Gastrocnemius medialis (tissue), 4 donors: Measurements from ENCODE around the gene DNAH3. TPM values are rescaled to one million over a fixed set of nuclear protein-coding genes. Genes with fewer than 3 reads are reported as not detected.
A peak's percentile ranks its signal among the peaks of the same experiment; 100 is the strongest.

Source experiments
- ATAC-seq, 2 donors: fragments of 150-250 bp; one replicate each; pipeline ENCODE4 v1.9.1; 2016
- DNase-seq, 2 donors: peaks; one replicate each; pipeline ENCODE4 v3.0.0-alpha.2; 2019
- H3K27ac ChIP-seq, 4 donors: fragments of 200-600 bp; sonication (generic); 1 replicate in 1 of 4; 2 replicates in 3 of 4; pipeline ENCODE4 v1.5.1; 2016 to 2018; ENCODE audit warnings: mild to moderate bottlenecking in 2 of 4, moderate library complexity in 1 of 4
- H3K27me3 ChIP-seq, 3 donors: fragments of 200-600 bp; sonication (generic) in 2 of 3; 1 replicate in 1 of 3; 2 replicates in 2 of 3; pipeline versions ENCODE4 v1.5.1 to v1.6.0; 2016 to 2019; ENCODE audit warnings: mild to moderate bottlenecking in 1 of 3, moderate library complexity in 1 of 3
- H3K36me3 ChIP-seq, 2 donors: fragments of 200-600 bp; sonication (generic) in 1 of 2; one replicate each; pipeline ENCODE4 v1.5.1; 2017 to 2018
- H3K4me1 ChIP-seq, 2 donors: fragments of 200-600 bp; sonication (generic) in 1 of 2; one replicate each; pipeline ENCODE4 v1.5.1; 2016 to 2017; ENCODE audit warnings: mild to moderate bottlenecking in 2 of 2
- H3K4me3 ChIP-seq, 4 donors: fragments of 200-600 bp; sonication (generic) in 3 of 4; 1 replicate in 1 of 4; 2 replicates in 3 of 4; pipeline ENCODE4 v1.5.1; 2016 to 2019; ENCODE audit warnings: mild to moderate bottlenecking in 2 of 4
- H3K9me3 ChIP-seq, 3 donors: fragments of 200-600 bp; sonication (generic) in 2 of 3; 1 replicate in 1 of 3; 2 replicates in 2 of 3; pipeline ENCODE4 v1.5.1; 2016 to 2019
- POLR2A ChIP-seq, 2 donors: fragments of 450-650 bp; IDR thresholded peaks; one replicate each; pipeline ENCODE4 v1.6.1; 2017; ENCODE audit warnings: antibody characterized with exemption in 2 of 2, mild to moderate bottlenecking in 2 of 2, moderate library complexity in 2 of 2
- in situ Hi-C, 4 donors: fragments of 200-750 bp; cut with MboI; loops; one replicate each; pipeline versions ENCODE4 v1.15.0 to v1.8.0; 2017; ENCODE audit warnings: low sequenced_read_pairs in 4 of 4
- intact Hi-C: fragments of 100-400 bp; cut with DNase I; formaldehyde crosslinking; loops from one replicate; pipeline ENCODE4 v1.15.1; 2023; ENCODE audit warnings: low total_unique reads
- total RNA-seq, 4 donors: library from RNA; depleted of rRNA; stranded (reverse); fragments of >200 nt; gene quantifications; one replicate each; pipeline versions ENCODE4 v1.1.0 to v1.2.3, GENCODE V29; 2016
- TF ChIP-seq, protein P1 (sequence below), 5 experiments: fragments of 450-650 bp in 3 of 5; fragments of 200-600 bp in 2 of 5; sonication (generic) in 2 of 5; IDR thresholded peaks in 4 of 5; conservative IDR thresholded peaks in 1 of 5; 1 replicate in 4 of 5; 2 replicates in 1 of 5; pipeline ENCODE4 v1.5.1; 2016 to 2019; ENCODE audit warnings: antibody characterized with exemption in 5 of 5, mild to moderate bottlenecking in 3 of 5, moderate library complexity in 3 of 5

Gene DNAH3
- total RNA-seq, 4 donors from 2014 or later = 0.02 to 0.47 (median 0.21) TPM

DNA sequence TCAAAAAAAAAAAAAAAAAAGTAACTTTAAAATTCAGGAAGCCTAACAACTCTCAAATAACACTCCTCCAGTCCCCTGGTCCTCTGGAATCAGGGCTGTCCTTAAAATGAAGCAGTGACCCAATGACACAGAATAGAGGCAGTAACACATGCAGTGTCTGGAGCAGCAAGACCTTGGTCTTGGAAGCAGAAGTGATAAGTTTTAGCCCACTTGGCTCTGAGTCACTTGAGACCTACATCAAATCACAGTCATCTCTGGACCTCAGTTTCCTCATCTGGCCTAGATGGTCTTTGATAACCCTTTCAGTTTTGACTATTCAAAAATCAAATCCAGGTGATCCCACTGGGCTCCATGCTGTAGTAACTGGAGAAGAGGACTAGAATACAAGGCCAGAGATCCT is 211.0 kb downstream of the DNAH3 start:
- Histone ChIP-seq H3K4me1 (no peaks in the 10 kb centered on the region), H3K27me3 (no peaks in the 10 kb centered on the region), H3K36me3 (no peaks in the 10 kb centered on the region), H3K4me3 (no peak overlapping the region), H3K27ac (no peak overlapping the region), H3K9me3 (no peaks in the 10 kb centered on the region)
- DNase-seq (no peak), ATAC-seq (no peak)
- in situ Hi-C loops = no loop called here
- intact Hi-C loops = no loop called here
- TF ChIP-seq, protein P1, sequence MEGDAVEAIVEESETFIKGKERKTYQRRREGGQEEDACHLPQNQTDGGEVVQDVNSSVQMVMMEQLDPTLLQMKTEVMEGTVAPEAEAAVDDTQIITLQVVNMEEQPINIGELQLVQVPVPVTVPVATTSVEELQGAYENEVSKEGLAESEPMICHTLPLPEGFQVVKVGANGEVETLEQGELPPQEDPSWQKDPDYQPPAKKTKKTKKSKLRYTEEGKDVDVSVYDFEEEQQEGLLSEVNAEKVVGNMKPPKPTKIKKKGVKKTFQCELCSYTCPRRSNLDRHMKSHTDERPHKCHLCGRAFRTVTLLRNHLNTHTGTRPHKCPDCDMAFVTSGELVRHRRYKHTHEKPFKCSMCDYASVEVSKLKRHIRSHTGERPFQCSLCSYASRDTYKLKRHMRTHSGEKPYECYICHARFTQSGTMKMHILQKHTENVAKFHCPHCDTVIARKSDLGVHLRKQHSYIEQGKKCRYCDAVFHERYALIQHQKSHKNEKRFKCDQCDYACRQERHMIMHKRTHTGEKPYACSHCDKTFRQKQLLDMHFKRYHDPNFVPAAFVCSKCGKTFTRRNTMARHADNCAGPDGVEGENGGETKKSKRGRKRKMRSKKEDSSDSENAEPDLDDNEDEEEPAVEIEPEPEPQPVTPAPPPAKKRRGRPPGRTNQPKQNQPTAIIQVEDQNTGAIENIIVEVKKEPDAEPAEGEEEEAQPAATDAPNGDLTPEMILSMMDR (IDR thresholded peaks at IDR 0.05 in 4 of 5, conservative IDR thresholded peaks at IDR 0.05 in 1 of 5) = no peak
- TF ChIP-seq POLR2A (IDR thresholded peaks at IDR 0.05) = no peak

DNA sequence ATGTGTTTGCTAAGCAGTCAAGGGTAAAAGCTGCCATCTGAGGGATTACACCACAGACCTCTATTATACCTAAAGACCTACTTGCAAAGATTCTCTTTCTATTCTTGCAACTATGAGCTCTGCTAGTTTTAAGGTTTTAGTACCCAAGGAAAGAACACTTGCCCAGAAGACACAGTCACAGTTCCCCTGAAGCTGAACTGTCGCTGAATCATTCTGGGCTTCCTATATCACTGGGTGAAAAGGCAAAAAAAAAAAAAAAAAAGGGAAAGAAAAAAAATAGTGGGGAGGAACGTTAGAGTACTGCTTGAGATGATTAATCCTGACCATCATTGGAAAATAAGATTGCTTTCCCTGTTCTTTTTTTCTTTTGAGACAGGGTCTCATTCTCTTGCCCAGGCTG is 212.2 kb downstream of the DNAH3 start:
- Histone ChIP-seq H3K4me1 (no peaks in the 10 kb centered on the region), H3K36me3 (no peaks in the 10 kb centered on the region), H3K9me3 (no peaks in the 10 kb centered on the region), H3K27me3 (no peaks in the 10 kb centered on the region), H3K4me3 (no peak overlapping the region), H3K27ac (no peak overlapping the region)
- intact Hi-C loops (no loop called here), in situ Hi-C loops (no loop called here)
- ATAC-seq (no peak), DNase-seq (no peak)
- no peak for TF ChIP-seq POLR2A (IDR thresholded peaks at IDR 0.05)
- TF ChIP-seq, protein P1 (IDR thresholded peaks at IDR 0.05 in 4 of 5, conservative IDR thresholded peaks at IDR 0.05 in 1 of 5) = no peak

DNA sequence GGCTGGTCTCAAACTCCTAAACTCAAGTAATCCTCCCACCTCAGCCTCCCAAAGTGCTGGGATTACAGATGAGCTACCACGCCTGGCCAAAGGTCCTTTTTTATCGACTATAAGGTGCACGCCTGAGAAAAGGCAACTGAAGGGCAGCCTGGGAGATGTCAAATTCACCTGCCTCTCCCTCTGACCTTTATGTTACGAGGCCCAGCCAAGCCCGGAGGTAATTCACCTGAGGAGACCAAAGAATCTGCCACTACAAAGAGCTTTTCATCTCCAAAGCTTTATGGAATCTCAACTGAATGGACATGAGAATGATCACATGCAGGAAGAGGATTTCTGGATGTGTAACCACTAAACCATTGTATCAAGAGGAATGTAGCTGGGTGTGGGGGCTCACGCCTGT is 212.9 kb downstream of the DNAH3 start:
- H3K27ac ChIP-seq = no peak overlapping the region
- TF ChIP-seq POLR2A (IDR thresholded peaks at IDR 0.05) = no peak
- TF ChIP-seq, protein P1 (IDR thresholded peaks at IDR 0.05 in 4 of 5, conservative IDR thresholded peaks at IDR 0.05 in 1 of 5) = no peak
- no peak for ATAC-seq
- no peaks in the 10 kb centered on the region for H3K27me3 ChIP-seq
- H3K4me3 ChIP-seq = no peak overlapping the region
- intact Hi-C loops (no loop called here), in situ Hi-C loops (no loop called here)
- H3K36me3 ChIP-seq = no peaks in the 10 kb centered on the region
- no peaks in the 10 kb centered on the region for H3K9me3 ChIP-seq
- no peak for DNase-seq
- H3K4me1 ChIP-seq = no peaks in the 10 kb centered on the region

DNA sequence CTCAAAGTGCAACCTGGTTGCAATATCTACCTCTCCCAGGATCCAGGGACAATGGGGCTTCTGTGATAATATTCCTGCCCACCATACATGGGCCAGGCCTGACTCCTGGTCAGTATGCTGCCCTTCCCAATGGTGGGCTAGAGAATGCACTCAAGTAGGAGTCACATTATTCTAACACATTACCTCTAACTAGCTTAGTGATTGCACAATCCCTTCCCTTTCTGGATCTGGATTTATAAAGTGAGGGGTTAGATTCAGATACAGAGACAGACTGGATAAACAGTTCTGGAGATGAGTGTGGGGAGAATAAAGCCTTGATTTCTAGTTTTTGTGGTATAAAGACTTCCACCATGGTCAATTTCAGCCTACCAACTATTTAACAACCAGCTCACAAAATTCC is 217.1 kb downstream of the DNAH3 start:
- intact Hi-C loops = no loop called here
- no peaks in the 10 kb centered on the region for H3K36me3 ChIP-seq
- in situ Hi-C loops = no loop called here
- ATAC-seq (no peak), DNase-seq (no peak)
- H3K27ac ChIP-seq = no peak overlapping the region
- peaks cover 6 to 7% of the 10 kb centered on the region in 2 donors for H3K4me1 ChIP-seq
- no peak overlapping the region for H3K4me3 ChIP-seq
- no peaks in the 10 kb centered on the region for H3K27me3 ChIP-seq
- TF ChIP-seq POLR2A (IDR thresholded peaks at IDR 0.05) = no peak
- TF ChIP-seq, protein P1 (IDR thresholded peaks at IDR 0.05 in 4 of 5, conservative IDR thresholded peaks at IDR 0.05 in 1 of 5) = no peak
- no peaks in the 10 kb centered on the region for H3K9me3 ChIP-seq

DNA sequence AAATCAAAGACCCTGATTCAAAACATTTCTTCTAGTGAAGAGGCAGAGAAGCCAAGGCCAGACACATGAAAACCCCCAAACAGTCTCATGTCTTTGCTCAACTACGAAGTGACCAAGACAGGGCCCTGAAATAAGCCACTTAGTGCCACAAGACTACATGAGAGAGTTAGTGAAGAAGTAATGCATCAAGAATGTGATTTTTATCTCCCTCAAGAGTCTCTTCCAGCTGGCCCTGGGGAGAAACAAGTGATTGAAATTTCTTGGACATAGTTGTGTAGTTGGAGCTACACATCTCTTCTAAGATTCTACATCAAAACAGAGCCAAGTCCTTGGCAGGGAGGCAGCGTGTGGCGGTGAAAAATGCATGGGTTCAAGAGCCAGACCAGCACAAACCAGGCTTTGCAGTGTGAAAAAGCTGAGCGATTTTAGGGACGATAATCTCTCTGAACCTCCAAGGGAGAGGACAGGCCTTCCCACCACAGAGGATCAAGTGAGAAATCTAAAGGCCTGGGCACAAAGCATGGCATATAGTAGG is 219.5 kb downstream of the DNAH3 start:
- Histone ChIP-seq H3K4me1 (peaks cover 6 to 7% of the 10 kb centered on the region in 2 donors), H3K4me3 (no peak overlapping the region), H3K27me3 (no peaks in the 10 kb centered on the region), H3K36me3 (no peaks in the 10 kb centered on the region), H3K9me3 (no peaks in the 10 kb centered on the region), H3K27ac (peak overlapping the region in 1 of 4 donors; percentile 67)
- ATAC-seq (no peak), DNase-seq (no peak)
- TF ChIP-seq, protein P1 (IDR thresholded peaks at IDR 0.05 in 4 of 5, conservative IDR thresholded peaks at IDR 0.05 in 1 of 5) = no peak
- no peak for TF ChIP-seq POLR2A (IDR thresholded peaks at IDR 0.05)
- in situ Hi-C loops (no loop called here), intact Hi-C loops (no loop called here)
